Stimulated activated CD4-positive, alpha-beta T cell treated with anti-CD3 and anti-CD28 coated beads, Interleukin-15, amount 100 ng/mL, for 1 hour (primary cell): Measurements from ENCODE around the gene MAOB.

Experiments
- DNase-seq, 2 donors: peaks; one replicate each; pipeline ENCODE4 v3.0.0-alpha.2; 2020; ENCODE audit warnings: low read depth in 1 of 2, low spot score in 1 of 2

MAOB gene

DNA sequence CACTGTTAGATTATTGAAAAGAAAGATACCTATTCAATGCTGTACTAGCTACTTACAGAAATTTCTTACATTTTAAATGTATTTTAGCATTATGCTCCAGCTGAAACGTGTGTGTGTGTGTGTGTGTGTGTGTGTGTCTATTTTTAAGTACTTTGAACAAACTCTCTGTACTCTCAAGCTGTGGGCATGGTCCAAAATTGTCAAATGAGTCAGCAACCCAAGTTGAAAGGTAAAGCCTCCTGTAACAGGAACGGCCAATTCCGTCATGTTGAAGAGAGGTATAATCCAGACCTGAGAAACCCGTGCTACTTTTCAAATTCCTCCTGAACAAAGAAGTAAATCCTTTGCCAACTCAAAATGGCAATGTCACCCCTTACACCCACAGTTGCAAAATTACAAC is 20.5 kb downstream of the MAOB start:
- DNase-seq = no peak

DNA sequence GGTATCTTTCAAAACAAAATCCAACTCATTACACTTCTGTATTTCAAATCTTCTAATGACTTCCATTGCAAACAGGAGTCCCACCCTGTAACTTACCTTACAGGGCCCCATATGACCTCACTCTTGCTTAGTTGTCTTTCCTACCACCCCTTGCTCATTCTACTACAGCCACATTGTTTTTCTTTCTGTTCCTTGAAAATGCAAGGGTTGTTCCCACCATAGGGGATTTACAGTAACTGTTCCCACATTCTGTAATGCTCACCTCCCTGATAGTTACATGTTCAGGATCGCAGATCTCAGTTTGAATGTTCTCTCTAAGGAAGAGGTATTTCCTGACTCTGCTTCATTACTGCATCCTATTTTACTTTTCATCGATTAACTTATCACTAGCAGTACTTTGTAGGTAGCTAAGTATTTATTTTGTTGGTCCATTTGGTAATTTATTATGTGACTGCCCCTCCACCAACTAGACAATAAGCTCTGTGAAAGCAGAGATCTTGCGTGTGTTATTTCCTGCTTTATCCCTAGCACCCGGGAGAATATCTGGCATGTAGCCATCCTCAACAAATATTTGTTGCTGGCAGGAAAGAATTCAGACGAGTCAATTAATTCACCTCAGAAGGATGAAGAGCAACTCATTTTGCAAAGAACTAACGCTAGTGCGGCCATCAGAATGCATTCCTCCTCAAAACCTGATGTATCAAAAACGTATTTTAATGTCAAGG is 21.4 kb downstream of the MAOB start:
- DNase-seq = no peak

DNA sequence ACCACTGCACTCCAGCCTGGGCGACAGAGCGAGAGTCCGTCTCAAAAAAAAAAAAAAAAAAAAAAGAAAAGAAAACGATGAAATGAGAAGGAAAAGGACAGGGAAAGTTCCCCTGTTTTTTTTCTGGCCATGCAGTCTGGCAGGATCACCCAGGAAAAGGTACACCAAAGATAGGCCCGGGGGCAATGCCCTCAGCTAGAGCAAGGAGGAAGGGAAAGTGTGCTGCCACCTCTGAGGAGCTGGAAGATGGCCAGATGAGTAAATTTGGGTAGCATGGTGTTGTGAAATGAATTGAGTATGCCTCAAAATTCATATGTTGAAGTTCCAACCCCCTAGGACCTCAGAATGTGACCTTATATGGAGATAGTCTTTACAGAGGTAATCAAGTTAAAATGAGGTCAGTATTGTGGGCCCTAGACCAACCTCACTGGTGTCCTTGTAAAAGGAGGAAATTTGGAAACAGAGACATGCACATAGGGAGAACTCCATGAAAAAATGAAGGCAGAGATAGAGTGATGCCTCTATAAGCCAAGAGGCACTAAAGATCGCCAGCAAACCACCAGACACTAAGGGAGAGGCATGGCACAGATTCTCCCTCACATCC is 28.9 kb downstream of the MAOB start:
- no peak for DNase-seq

DNA sequence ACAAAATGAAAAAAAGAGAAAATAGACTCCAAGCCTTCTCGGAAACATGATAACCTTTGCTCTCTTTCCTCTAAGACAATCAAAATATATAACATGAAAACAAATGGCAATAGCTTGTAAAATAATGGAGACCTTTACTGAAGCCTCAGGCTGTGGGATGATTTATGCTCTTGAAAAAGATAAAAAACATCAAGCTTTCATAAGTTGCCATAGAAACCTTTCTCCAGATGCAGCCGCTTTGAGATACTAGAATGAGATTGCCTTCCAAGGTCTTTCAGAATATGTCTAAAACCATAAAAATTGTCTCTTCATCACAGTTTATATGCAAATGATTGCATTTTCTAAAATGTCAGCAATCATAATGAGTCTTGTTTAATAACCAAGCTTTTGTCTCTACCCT is 31.6 kb downstream of the MAOB start:
- DNase-seq = no peak

DNA sequence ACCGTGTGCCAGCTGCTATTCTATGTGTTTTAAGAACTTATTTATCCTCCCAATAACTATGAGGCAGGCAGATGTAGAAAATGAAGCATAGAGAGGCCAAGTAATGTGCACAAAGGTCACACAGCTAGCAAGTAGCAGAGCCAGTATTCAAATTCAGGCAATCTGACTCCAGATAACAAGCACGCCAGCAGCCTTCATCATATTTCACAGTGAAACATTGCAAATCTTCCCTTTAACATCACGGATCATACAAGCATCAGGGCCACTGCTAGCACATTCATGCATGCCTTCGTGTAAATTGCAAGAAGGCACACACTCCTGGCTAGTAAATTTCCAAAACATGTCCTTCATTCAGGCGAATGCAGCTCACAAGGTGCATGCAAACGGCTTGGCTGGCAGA is 33.1 kb downstream of the MAOB start:
- DNase-seq = no peak

DNA sequence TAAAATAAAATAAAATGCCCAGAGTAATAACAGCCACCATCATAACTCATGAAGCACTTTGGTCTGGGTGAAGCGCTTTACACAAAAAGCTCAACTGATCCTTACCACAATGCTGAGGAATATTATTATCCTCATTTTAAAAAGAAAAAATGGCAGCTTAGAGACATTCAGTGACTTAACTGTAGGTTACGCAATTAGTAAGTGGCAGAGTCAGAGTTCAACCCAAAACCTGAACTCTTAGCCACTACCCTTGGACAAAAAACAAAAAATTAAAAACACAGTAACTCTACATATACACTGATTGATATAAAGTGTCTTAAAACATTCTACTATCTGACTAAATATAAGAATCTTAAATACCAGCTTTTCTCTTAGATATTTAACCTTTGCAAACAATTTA is 34.9 kb downstream of the MAOB start:
- DNase-seq = no peak

DNA sequence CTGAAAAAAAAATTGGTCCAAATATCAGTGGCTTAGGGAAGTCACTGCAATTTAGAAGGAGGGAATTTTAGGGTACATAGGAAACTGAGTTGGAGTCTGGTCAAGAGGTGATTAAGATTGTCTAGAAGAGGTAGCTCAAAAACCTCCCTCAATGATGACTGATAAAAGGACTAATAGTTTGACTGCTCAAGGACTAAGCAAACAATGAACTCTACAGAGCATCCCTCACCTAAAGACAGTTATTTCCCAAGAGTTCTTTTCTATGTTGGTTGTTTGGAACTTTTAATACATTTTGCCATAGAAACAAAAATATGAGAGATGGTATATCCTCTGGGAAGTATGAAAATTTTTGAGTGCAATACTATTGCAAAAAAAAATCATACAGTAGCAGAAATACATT is 35.7 kb downstream of the MAOB start:
- DNase-seq = no peak

DNA sequence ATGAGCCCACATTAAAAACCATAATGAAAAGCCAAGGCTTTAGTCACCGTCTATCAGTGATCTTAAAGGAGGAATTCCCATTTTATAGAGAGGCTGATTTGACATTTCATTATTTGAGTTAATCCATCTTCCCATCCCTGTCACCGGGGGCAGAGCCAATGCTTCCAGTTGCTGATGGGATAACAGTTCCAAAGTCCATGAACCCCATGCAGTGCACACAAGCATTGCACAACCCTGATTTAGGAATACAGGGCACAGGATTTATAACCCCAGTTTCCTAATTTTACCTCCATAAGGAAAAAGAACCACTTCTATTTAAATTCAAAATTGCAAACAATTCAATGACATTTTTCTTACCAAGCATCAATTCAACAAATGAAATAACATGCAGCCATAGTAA is 36.5 kb downstream of the MAOB start:
- DNase-seq = no peak

DNA sequence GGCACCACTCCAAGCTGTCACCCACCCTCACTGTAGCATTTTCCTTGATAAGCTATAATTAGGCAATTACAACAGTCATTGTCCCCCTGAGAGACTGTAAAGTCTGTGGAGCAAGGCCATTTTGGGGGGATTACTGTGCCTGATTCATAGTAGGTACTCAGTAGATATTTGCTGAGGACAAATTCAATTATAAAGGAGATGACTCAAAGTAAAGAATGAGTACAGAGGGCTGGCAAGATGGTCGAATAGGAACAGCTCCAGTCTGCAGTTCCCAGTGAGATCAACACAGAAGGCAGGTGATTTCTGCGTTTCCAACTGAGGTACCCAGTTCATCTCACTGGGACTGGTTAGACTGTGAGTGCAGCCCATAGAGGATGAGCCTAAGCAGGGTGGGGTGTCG is 42.0 kb downstream of the MAOB start:
- DNase-seq = no peak

DNA sequence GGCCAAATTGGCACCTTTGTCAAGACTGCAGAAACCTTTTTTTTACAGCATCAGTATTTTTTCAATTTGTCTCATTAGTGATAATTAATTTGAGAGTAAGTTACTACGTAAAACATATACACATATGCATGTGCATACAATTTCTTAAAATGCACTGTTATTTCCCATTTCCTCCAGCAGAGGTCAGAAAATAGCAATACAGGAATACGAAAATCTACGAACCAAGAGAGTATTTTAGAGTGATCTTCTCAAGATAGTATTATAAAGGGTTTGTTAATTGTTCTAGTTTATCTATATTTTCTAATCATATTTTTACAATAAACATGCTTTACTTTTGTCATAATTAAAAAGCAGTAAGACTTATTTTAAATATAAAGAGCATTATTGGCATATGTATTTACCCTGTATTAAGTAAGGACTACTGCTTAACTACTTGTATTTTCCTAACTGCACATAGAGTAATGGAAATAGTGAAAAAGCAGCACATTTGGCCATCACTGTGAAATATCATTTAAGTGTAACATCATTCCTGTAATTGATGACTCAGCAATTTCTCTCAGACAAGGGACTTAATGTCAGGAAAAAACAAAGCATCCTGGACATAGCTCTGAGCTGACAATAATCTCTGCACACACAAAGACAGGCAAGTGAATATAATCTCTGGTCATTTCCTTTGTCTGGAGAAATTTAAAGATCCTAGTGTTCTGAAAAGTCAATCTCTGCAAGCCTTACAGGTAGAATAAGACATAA is 45.6 kb downstream of the MAOB start:
- DNase-seq = no peak

DNA sequence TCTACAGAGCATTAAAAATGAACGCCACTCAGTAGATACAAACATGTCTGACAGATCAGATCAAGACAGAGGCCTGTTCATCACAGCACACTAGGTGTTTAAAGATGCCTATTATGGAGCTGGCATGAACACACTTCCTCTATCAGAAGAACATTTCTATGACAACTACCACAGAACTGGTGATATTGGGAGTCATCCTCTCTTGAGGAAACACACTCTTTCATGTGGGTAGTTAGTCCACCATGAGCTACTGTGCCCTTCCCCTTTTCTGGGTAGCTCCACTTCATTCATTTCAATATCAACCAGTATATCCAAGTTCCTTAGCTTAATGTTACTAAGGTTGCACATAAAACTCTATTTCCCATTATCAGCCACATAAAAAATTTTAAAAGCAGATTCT is 46.7 kb downstream of the MAOB start:
- DNase-seq = no peak

DNA sequence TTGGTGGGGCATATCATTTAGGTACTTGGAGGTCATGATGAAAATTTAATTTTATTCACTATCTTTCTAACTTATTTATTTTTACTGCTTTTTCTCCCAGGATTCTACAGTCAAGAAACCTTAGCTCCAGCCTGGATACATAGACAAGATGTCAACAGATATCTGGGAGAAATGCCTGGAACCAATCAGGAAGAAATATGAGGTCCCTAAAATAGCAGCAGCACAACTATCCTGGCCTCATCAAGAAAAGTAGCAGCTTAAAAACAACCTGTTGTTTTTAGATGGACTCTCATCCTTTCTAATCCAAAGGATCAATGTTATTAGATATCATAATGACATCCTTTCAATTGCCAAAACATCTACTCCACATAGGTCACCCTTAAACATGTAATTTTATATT is 54.5 kb downstream of the MAOB start:
- DNase-seq = no peak

DNA sequence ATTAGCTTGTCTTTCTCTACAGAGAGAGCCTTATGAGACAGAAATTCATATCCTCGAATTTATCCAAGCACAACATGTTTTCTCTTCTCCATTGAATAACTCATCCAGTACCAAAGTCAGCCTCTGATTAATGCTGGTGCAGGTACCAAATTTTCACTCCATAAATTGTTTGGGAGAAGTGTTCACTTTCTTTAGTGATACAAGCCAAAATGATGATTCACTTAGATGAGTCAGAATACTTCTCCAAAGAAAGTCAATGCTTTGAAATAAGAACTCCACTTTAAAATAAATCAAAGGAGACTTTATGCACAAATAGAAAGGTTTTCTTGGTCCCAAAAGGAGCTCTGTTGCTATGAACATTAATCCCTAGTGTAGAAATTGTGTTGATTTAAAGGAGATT is 60.2 kb downstream of the MAOB start:
- no peak for DNase-seq

DNA sequence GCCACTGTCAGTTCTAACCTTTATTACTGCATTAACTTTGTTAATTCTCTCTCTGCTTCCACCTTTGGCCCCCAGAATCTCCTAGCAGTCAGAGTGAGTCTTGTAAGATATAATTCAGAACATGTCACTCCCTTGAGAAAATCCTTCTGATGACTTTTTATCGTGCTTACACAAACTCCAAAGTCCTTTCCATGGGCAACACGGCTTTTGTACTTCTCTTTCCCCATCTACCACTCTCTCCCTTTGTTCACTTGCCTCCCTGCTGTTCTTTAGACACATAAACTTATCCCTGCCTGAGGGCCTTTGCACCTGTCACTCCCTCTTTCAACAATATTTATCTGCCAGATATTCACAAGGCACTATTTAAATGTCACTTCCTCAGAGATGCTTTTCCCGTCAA is 64.8 kb downstream of the MAOB start:
- no peak for DNase-seq

DNA sequence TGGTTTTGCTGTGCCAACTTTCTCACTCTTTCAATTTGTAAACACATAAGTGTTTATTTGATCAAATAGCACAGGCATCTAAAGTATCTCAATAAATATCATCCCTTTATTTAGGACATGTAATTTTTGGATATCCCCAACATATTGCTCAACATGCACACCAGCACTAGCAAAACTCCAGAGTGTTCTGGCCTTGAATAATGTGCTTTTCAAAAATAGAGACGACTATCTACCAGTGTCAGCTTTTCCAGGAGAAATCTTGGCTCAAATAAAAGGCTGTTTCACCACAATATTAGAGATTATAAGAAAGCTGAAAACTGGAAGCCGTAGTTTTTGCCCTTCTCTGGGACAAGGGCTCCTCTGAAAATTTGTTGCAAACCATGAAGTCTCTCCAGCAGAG is 67.0 kb downstream of the MAOB start:
- no peak for DNase-seq

DNA sequence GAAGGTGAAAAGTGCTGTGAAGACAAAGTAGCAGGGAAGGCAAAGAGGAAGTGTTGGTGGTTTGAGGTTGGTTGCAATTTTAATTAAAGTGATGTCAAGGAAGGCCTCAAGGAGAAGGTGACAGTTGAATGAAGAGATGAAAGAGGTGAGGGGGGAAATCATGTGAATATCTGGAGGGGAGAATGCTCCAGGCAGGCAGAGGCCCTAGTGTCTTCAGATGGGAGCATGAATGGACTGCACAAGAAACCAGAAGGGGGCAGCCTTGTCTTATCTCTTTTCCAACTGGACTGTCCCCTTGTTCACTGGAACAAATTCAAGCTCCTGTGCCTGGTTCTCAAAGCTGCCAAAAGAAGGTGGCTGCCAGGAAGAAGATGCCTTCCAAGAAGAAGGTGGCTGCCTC is 68.4 kb downstream of the MAOB start:
- no peak for DNase-seq

DNA sequence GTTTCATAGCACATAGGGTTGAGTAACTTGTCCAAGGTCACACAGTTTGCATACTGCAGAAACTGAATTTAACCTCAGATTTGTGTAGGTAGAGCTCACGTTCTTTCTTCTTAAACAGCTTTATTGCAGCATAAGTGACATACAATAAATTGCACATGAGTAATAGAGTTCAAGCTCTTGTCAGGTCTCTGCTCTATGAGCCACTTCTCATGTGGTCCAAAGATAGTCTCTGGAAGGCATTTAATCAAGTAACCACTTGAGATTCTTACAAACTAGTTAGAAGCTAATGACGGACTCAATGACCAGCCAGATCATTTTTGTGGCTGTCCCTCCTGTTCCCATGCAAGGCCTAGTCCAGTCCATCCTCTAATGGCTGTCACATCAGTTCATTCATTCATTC is 68.9 kb downstream of the MAOB start:
- no peak for DNase-seq

DNA sequence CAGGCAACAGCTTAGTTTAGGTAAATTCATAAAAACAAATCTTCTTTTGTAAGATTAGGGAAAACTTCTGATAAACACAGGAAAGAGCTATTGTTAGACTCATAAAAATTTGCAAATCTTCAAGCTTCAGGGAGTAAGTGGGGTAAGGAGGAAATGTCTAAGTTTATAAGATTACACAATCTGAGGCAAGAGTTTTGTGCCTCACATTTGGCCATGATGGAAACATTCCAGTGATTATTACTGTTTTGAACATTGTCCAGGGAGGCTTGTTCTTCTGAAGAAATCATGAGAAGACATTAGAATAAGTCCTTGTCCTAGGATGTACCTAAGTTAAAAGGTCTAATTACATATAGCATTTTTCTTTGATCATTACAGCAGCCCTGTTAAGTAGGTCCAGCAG is 72.8 kb downstream of the MAOB start:
- DNase-seq = no peak

DNA sequence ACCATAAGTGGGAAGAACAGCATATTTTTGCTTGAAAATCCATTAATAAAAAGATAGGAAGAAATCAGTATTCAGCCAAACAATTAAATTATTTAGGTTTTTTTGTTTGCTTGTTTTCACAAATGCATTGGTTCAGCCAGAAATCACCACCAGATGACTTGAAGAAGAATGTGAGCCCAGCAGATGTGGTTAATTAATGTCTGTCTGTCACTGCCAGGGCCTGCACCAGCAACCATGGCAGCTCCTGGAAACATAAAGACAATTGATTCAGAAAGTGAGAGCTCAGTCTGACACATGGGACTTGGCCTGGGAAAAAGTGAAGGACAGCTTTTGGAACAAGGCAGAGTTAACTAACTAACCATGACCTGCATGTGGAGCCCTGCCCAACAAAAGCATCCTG is 74.0 kb downstream of the MAOB start:
- DNase-seq = no peak

DNA sequence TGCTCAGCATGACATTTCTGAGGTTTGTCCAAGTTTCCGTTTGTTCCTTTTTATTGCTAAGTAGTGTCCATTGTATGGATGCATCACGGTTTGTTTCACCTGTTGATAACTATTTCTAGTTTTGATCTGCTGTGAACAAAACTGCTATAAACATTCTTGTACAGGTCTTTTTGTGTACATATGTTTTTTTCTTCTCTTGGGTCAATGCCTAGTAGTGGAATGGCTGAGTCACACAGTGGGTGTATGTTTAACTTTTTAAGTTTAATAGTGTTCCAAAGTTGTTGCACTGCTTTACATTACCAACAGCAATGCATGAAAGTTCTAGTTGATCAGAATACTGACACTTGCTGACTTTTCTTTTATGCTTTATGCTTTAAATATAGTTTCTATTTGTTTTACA is 76.7 kb downstream of the MAOB start:
- DNase-seq = no peak

DNA sequence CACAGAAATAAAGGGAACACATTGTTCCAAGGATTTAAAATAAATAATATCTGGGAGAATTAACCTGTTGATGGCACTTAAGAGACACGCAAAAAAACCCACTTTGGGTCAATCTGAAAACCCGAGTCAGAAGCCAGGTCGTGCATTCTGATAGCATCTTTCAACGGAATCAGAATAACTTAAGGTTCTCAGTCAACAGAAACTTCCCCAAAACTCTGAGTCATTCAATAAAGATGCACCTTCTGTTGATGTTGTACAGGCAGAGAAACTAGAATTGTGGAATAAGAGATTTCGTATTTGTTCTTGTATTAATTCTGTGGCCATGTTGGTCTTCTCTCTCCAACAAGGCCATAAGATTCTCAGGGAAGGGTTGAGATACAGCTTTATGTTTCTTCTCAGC is 78.2 kb downstream of the MAOB start:
- no peak for DNase-seq

DNA sequence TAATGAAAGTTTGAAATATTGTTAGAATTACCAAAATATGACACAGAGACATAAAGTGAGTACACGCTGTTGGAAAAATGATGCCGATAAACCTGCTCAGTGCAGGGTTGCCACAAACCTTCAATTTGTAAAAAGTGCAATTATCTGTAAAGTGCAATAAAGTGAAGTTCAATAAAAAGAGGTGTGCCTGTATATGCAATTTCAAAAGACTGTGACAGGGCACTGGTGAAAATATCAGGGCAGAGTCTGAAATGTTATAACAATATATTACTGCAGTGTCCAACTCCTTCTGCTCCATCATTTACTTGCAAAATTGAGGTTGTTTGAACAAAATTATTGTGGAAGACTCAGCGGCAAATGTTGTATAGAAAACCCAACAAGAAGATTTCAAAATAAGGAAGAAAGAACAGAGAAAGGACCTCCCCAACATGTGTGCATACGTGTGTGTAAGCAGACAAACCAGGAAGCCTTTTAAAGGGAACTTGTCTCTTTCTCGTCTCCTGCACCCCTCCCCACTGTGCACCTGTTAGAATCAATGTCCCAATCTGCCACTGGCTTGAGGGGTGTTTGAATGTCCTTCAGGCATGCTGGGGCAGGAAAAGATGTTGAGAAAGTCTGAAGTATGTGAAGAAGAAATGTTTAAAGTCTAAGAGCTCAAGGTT is 96.2 kb downstream of the MAOB start:
- DNase-seq = no peak
